DMS53 treated with DMSO at 0.1 percent for 48 hours (cell line): ENCODE results near the gene CYSLTR2.

Experiments used
- DNase-seq: peaks from one replicate; lab custom pipeline; 2025; ENCODE audit not compliant: unreplicated experiment; lab: John Stamatoyannopoulos, UW

Gene CYSLTR2

GRCh38 chr13:48737689-48738088, 84.0 kb downstream of the CYSLTR2 start:
- no peak for DNase-seq

- DNase-seq = no peak
These were observed 84.6 kb downstream of the CYSLTR2 start for GRCh38 chr13:48738311-48738710.

DNA sequence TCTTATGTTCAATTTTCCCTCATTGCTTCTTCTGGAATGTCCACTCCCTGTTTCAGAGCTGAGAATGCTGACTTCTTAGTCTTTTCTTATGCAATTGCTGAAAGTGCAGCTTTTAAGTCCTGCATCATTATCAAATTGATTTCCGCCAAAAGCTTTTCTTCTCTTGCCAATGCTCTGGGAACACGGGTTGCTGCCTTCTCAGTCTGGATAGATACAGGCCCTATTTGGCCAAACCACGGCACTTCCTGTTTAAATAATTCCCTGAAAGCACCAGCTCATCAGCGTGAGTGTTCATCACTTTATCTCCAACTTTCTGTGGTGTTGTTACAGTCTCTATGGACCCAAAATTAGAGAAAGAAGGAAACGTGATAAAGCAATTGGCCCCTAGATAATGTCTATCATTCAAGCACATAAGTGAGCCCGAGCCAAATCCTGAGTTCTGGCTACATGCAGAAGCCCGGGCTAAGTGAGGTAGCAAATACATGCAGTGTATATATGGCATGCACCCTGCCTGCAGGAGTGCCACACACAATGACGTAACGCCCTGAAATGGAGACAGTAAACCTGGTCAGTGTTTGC, 85.7 kb downstream of the CYSLTR2 start:
- no peak for DNase-seq

DNA sequence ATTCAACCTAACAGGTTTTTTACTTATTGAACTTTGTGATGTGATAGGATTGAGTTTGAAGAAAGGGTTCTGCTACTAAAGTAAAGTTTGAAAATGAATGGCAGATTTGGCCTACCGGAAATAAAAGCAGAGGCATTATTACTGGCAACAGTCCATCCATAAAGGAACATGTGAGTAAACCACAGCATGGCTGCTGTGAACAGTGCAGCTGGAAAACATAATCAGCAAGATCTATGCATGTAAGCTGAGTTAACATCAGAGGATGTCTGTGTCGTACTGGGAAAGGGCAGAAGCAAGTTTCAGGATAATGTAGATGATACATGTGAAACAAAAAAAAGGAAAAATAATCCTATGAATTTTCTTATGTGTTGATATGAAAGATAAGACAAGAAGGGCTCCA, 87.6 kb downstream of the CYSLTR2 start:
- no peak for DNase-seq

DNA sequence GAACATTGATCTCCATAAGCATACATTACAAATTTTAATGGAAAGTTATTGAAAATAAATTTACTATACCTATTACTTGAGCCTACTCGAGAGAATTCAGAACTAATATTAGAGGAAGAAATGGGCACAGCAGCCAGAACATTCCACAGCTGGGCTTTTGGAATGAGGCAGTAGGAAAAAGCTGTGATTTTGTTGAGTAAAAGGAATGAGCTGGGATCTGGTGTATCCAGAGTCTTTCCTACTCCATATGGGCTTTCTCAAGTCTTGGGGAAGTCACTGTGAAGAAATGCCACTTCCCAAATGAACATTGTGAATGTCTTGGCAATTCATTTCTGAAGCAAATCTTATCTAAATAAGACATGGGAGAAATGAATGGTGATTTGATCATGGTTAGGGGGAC, 93.1 kb downstream of the CYSLTR2 start:
- DNase-seq = no peak

GRCh38 chr13:48748681-48749080, 95.0 kb downstream of the CYSLTR2 start:
- DNase-seq = no peak

GRCh38 chr13:48749144-48749543, 95.4 kb downstream of the CYSLTR2 start:
- no peak for DNase-seq

DNA sequence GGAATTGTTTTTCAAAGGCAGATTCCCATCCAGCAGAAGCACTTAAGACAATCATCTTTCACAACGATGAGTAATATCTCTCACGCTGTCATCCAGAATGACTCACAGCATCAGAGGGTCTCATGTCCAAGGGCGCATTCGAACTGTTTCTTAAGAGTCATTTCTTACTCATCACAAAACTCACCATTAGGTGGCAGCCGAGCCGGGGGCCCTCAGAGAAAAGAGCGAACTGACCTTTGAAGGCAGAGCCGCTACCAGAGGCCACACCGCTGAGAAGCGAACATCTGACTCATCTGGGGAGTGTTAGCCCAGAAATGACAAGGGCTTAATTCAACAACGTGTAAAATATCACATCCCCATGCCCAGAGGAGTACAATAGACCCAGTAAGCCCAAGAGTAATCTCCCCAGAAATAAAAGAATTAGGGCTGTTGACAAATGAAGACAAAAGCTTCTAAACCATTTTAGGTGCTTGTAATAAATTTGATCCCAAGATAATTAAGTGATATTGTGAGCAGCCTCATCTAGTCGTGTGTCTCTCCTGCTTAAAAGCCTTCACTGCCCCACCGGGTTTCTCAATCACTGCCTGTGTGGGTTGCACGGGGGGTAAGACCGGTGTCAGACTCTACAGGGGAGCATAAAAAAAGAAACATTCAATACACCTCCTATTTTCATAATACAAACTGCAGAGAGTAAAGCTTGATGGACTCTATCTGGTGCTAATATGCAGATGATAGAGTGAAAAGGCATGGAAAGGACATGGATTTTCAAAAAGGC, 96.2 kb downstream of the CYSLTR2 start:
- peak; percentile 32 for DNase-seq

DNA sequence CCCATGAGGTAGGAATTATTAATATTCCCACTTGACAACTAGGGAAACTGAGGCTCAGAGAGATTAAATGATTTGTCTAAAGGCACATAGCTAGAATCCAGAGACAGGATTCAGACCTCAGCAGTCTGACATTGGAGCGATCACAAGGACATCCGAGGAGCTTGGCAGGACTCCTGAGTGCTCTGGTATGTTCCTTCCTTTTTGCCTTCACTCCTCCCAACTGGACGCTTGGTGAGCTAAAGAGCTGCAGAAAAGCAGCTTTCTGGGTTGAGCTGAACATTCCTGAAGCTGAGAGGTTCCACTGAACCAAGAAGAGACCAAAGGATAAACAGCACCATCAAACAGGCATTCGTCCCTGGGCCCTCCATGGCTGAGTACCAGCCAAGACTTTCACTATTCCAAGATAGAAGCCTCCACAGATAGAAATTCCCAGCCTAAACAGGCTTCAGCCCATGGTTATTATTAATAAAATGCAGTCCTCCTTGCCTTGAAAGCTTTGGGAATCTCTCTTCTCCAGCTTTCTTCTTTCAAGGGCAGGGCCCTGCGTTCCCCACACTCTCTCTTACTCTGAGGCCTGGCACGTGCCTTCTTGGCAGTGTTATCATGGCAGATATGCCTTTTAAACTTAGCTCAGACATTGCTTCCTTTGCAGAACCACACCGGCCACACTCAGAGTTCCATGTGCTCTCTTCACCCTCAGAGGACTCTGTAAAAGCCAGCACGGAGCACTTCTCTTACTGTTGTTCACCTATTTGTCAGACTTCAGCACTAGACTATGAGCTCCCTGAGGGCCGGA, 97.1 kb downstream of the CYSLTR2 start:
- DNase-seq = no peak

DNA sequence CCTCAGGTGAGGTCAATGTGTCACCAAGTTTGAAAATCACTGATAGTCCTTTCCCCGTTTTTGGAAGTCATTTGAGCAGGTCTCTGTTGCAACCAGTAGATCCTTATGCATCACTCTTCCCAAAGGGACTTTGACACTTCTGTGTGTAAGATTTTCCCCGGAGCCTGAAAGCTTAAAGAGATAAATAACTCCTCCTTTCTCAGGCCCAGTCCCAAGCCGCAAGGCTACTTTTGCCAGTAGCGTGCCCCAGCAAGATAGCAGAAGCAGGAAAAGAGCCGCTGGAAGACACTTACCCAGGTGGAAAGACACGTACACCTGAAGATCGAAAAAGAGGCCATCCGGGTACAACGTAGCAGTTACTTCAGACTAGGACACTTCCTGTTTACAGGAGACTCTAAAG, 106.9 kb downstream of the CYSLTR2 start:
- no peak for DNase-seq
